ENCODE results near the gene SYNDIG1.
"Not testable (repeated sequence)": the region's sequence is repeated elsewhere in the genome, so short reads cannot be mapped to it uniquely, and the experiment has no call there.

Gene SYNDIG1

GRCh38 chr20:24616258-24617079 lies 147.0 kb downstream of the SYNDIG1 start:
- DNase-seq = no peak

GRCh38 chr20:24617080-24617432 lies 147.6 kb downstream of the SYNDIG1 start:
- no peak for DNase-seq

GRCh38 chr20:24617757-24618450 lies 148.5 kb downstream of the SYNDIG1 start:
- no peak for DNase-seq

- no peak for DNase-seq
These were observed 149.3 kb downstream of the SYNDIG1 start for GRCh38 chr20:24618739-24619138.

DNA sequence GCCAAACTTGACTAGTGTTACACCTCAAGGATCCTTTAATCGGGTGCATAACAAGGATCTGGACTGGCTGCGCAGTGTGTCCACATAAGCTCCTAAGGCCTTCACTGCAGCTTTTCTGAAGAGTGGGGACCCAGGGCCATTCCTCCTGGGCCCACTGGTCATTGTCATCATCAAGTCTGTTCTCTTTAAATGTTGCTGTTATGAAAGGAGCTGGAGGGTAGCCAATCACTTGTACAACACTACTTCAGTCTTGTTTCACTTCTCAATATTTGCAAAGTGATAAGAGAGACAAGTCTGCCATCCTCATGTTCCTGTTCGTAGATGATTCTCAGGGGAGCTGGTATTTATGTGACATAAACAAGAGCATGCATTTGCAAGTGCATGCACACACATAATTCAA lies 149.8 kb downstream of the SYNDIG1 start:
- no peak for DNase-seq

DNA sequence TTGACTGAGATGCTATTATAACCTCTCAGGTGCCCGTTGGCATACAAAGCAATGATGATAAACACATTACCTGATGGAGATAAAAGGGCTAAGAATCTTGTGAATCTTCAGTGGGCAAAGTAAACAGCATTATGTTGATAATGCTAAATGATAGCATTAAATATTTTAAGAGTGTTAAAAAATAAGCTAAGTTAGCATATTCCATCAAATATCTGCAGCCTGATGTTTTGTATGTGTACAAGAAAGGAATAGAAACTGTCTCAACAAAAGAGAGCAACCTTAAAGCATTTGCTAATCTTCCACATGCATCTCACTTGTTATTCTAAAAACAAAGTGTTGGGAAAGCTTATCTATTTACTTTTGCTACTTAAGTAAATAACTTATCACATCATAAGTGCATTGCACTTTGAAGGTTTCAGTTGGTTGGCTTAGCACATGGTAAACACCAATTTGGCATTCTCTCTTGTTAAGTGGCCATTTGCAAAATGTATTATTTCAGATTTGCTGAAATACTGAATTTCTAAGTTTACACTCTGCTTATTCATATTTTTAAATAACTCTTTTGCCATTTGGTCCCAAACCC lies 151.6 kb downstream of the SYNDIG1 start:
- no peak for DNase-seq

GRCh38 chr20:24622856-24623255 lies 153.4 kb downstream of the SYNDIG1 start:
- DNase-seq = no peak

GRCh38 chr20:24626141-24626540 lies 156.7 kb downstream of the SYNDIG1 start:
- not testable (repeated sequence) for DNase-seq

GRCh38 chr20:24627291-24627690 lies 157.9 kb downstream of the SYNDIG1 start:
- DNase-seq = no peak

GRCh38 chr20:24627926-24628325 lies 158.5 kb downstream of the SYNDIG1 start:
- DNase-seq = no peak

DNA sequence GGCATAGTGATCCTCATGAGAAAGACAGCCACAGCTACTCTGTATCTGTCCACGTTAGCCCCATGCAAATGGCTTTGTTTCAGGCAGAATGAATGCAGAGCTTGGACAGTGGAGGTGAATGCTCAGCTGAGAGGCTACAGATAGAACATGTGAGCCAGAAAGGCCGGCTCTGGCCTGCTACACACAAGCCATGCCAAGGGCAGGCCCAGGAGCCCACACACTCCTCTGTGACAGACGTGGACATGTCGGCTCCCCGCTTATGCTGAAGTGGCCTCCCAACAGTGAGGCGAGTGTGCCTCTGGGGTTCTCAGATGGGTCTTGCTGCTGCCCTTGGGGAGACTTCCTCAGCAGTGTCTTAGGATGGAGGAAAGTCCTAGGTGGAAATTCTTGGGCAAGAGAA lies 159.6 kb downstream of the SYNDIG1 start:
- DNase-seq = no peak

- no peak for DNase-seq
These were observed 160.2 kb downstream of the SYNDIG1 start for GRCh38 chr20:24629668-24630067.

DNA sequence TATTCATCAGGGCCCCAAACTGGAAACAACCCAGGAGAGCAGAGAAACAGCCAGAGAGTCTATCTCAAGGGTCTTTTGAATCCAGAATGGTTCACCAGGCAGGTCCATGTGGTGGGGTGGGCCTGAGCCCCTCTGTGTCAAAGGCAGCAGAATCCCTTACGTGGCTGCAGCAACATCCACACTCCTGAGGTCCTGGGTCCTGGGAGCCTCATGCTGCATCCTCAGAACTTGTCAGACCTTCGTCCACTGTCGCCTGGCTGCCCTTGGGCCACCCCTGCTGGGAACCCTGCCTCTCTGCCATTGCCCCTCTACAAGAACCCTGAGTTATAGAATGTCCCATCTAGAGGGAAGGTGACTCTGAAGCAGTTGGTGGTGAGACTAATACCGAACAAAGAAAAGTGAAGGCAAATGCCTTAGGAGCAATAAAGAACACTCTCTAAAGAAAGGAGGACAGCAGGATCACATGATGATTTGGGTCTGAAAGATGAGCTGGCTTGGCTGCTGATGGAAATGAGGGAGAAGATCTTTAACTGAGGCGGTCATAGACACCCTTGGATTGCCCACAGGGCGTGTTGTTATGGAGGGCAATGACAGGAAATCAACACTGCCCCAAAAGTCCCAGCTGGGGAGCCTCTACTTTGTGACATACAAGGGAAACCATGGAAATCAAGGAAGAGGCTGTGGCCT lies 161.2 kb downstream of the SYNDIG1 start:
- no peak for DNase-seq

GRCh38 chr20:24631173-24631505 lies 161.7 kb downstream of the SYNDIG1 start:
- DNase-seq = no peak

- DNase-seq = no peak
These were observed 163.2 kb downstream of the SYNDIG1 start for GRCh38 chr20:24632581-24632980.

DNA sequence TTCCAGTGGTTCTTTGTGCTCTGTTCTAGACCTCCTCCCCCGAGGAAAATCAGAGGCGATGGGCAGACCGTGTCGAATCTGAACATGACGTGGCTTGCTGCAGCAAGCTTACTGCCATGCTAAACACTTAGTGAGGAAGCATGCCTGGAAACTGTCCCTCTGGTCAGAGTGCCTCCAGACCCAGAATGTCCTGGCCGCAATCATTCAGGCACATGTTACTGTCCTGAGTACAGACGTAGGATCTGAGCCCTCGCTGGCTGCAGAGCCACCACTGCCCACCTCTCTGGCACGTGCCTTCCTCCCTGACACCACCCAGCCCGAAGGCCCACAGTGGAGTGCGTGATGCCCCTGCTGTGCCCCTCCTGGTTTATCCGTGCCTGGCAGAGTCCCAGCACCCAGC lies 163.6 kb downstream of the SYNDIG1 start:
- DNase-seq = no peak

DNA sequence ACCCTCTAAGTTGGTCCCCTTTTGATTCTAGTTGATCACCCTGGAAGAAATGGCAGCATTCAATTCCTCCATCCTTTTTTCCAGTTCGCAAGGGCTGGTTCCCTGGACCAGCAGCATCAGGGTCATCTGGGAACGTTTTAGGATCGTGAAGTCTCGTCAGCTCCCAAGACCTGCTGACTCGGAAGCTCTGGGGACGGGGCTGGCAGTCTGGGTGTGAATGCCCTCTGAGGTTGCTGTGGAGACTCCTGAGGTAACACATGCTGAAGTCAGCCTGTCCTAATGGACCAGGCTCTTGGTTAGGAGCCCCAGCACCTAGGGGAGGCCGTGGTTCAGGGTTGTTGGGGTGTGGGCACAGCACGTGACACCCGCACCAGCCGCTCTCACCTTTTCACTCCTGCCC lies 164.1 kb downstream of the SYNDIG1 start:
- no peak for DNase-seq

GRCh38 chr20:24634855-24635254 lies 165.4 kb downstream of the SYNDIG1 start:
- no peak for DNase-seq

DNA sequence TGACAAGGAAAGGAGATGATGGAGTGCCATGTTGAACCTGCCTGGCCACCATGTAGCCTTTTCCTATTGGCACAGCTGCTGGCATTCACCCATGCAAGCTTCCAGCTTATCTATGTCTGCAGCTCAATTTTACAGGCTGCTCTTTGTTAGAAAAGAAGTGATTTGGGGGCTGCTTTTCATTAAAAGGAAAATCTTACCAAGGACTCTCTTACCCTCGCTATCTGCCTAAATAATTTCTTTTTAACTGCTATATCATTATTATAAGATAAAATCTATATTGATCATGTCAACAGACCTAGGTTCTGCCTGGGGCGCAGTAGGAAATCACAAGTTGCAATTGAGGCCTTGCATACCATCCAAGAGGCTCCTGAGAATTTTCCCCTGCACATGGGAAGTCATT lies 167.2 kb downstream of the SYNDIG1 start:
- DNase-seq = no peak

DNA sequence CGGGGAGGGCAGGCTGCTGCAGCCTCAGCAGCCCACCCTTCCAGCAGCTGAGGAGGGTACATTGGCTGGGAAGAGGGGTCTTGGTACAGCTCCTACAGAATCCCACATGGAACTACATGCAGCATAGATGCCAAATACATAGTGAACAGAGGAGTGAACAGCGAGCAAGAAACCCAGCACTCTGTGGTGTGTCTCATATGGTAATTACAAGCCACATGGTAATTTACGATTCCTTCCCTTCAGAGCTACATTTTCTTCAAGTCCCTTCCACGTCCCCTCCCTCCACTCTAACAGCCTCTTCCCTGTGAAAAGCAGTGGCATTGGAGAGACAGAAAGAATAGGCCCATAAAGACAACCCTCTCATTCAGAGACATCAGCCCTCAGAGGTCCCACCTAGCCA lies 167.7 kb downstream of the SYNDIG1 start:
- no peak for DNase-seq

- DNase-seq = no peak
These were observed 168.5 kb downstream of the SYNDIG1 start for GRCh38 chr20:24637941-24638340.

DNA sequence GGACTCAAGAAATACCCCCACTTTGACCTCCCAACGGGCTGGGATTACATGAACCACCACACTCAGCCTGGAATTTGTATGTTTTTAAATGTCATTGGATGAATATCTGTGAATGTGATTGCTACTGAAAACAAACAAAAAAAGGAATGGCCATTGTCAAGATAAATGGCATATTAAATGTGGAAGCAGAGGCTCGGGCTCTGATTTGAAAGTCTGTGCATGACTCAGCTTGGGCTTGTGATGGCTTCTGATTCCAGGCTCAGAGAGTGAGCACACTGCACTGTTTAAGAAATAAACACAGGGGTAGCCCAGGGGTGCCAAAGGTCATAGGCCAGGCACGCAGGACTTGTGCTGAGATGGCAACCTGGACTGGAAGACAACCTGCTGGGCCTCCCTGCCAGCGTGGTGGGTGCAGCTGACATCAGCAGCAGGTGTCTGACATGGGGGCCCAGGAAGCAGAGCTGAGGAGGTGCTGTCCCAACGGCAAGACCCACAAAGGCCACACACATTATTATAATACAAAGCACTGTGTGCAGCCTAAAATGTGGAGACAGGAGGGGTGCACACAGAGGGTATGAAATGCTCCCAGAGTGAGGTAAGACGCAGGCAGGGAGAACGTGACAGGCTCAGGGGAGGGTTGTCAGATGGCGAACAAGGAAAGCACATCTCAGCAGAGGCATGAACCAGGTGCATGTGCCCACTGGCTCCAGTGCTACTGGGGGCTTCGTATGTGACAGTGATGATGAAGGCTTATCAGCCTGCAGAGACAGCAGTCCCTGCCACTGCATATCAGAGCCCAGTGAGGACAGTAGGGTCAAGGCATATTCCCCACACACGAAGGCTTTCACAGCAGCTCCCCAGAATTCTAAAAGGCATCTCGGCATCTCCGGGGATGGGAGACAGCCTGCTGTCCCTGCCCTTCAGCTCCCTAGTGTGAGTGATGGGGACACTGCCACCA lies 169.4 kb downstream of the SYNDIG1 start:
- DNase-seq = no peak

DNA sequence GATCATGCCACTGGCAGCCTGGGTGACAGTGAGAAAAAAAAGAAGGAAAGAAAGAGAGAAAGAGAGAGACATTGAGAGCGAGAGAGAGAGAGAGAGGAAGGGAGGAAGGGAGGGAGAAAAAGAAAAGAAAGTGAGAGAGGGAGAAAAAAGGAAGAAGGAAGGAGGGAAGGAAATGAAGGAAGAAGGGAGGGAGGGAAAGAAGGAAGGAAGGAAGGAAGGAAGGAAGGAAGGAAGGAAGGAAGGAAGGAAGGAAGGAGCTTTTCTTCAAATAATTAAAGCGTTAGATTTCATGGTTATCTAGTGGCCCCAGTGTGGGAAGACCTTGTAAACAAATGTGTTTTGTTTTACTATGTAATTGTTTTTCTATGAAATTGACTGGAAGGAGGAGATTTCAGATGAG lies 170.8 kb downstream of the SYNDIG1 start:
- DNase-seq = no peak
